ENCODE data around the gene MEGF6.

Gene MEGF6

GRCh38 chr1:3478187-3478586 is 133.1 kb downstream of the MEGF6 start:
- DNase-seq: no peak

GRCh38 chr1:3477241-3477995 is 133.9 kb downstream of the MEGF6 start:
- DNase-seq: no peak

GRCh38 chr1:3476666-3477065 is 134.6 kb downstream of the MEGF6 start:
- DNase-seq: no peak

GRCh38 chr1:3475839-3476573 is 135.3 kb downstream of the MEGF6 start:
- DNase-seq: no peak

- no peak for DNase-seq
These were observed 136.9 kb downstream of the MEGF6 start for GRCh38 chr1:3474421-3474820.

GRCh38 chr1:3474016-3474415 is 137.3 kb downstream of the MEGF6 start:
- DNase-seq: no peak

- DNase-seq: no peak
These were observed 137.9 kb downstream of the MEGF6 start for GRCh38 chr1:3473381-3473844.

GRCh38 chr1:3472906-3473305 is 138.4 kb downstream of the MEGF6 start:
- DNase-seq: no peak

GRCh38 chr1:3472088-3472850 is 139.0 kb downstream of the MEGF6 start:
- no peak for DNase-seq

GRCh38 chr1:3471356-3472087 is 139.8 kb downstream of the MEGF6 start:
- DNase-seq: no peak

- DNase-seq: no peak
These were observed 140.5 kb downstream of the MEGF6 start for GRCh38 chr1:3470650-3471355.

- DNase-seq: no peak
These were observed 141.3 kb downstream of the MEGF6 start for GRCh38 chr1:3469849-3470649.

GRCh38 chr1:3469104-3469848 is 142.0 kb downstream of the MEGF6 start:
- no peak for DNase-seq

GRCh38 chr1:3468236-3469103 is 142.8 kb downstream of the MEGF6 start:
- DNase-seq: no peak

GRCh38 chr1:3467096-3468036 is 143.9 kb downstream of the MEGF6 start:
- DNase-seq: no peak

GRCh38 chr1:3466366-3467075 is 144.8 kb downstream of the MEGF6 start:
- DNase-seq: no peak

GRCh38 chr1:3465935-3466321 is 145.4 kb downstream of the MEGF6 start:
- no peak for DNase-seq

All from NCI-H2029 (cell line).